OCI-LY1 (cell line): Measurements from ENCODE around the gene IL26.

Source experiments
- EZH2 ChIP-seq: fragments of 200-600 bp; sonication (generic), shearing (Covaris generic); IDR thresholded peaks from 2 replicates; pipeline ENCODE4 v1.8.0; 2017; ENCODE audit warnings: borderline replicate concordance, mixed run types, mild to moderate bottlenecking, antibody characterized with exemption, low read length, moderate library complexity, mixed read lengths
- TF ChIP-seq, protein P1 (sequence below): fragments of 200-600 bp; sonication (generic), shearing (Covaris generic); IDR thresholded peaks from 2 replicates; pipeline ENCODE4 v1.5.1; 2017; ENCODE audit warnings: mild to moderate bottlenecking, antibody characterized with exemption, low read length, moderate library complexity, mixed read lengths

- TF ChIP-seq, protein P1, sequence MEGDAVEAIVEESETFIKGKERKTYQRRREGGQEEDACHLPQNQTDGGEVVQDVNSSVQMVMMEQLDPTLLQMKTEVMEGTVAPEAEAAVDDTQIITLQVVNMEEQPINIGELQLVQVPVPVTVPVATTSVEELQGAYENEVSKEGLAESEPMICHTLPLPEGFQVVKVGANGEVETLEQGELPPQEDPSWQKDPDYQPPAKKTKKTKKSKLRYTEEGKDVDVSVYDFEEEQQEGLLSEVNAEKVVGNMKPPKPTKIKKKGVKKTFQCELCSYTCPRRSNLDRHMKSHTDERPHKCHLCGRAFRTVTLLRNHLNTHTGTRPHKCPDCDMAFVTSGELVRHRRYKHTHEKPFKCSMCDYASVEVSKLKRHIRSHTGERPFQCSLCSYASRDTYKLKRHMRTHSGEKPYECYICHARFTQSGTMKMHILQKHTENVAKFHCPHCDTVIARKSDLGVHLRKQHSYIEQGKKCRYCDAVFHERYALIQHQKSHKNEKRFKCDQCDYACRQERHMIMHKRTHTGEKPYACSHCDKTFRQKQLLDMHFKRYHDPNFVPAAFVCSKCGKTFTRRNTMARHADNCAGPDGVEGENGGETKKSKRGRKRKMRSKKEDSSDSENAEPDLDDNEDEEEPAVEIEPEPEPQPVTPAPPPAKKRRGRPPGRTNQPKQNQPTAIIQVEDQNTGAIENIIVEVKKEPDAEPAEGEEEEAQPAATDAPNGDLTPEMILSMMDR, result no peak
- no peak for TF ChIP-seq EZH2
Measured at GRCh38 chr12:68269779-68270178, 44.2 kb upstream of the IL26 start.
